Fibroblast of pulmonary artery (primary cell): ENCODE measurements around the gene RYR3.

Experiments used
- DNase-seq: peaks from one replicate; pipeline ENCODE4 v3.0.0-alpha.2; 2010; ENCODE audit warnings: low read depth
- H3K4me3 ChIP-seq: replicated peaks from 2 replicates; pipeline ENCODE4 v1.5.1; 2011; ENCODE audit warnings: low read depth, mild to moderate bottlenecking, control low read depth, low read length, moderate library complexity
- CTCF ChIP-seq: IDR thresholded peaks from 2 replicates; pipeline ENCODE4 v1.5.1; 2011; ENCODE audit warnings: mild to moderate bottlenecking, control low read depth, low read length, inconsistent platforms; ENCODE audit errors: missing control alignments

The RYR3 gene

DNA sequence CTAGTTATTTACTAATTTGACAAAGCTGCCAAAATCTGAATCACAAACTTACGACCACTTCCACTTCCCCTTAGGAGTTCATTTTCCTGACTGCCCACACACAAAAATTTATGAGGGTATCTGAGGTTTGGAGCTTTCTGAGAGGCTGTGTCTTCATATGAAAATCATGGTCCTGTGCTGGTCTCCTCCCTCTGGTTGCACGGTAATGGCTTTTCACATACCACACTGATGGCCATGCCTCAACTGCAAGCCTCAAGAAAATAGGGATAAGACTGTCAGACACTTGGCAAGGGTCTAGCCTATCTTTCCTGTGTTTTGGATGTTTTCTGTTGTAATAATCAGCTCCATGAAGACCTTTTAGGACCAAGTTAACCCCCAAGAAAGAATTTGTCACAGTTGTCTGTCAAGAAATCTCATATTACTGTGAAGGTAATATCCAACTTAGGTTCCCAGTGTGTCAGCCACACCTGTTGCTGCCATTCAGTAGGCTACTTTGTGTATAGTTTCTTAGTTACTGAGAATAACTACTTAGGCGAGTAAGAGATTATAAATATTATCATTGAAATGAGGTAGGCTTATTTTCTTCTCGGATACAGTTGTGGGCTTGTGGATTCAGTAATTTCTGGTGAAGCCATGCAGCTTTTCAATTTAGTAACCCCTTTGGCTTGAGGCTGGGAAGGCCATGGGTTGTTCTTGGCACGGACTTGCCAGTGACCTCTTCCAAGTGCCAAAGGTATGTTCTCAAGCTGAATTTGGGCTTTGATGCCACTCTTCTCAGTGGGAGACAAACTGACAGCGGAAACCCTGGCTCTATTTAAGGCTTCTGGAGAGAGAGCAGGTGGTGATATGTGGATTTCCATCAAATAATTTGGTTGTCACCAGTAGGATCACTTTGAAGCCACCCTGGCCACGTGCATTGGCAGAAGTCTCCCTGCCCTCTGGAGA lies 101.1 kb downstream of the RYR3 start:
- H3K4me3 ChIP-seq: no peak overlapping the region
- no peak for DNase-seq
- TF ChIP-seq CTCF: no peak

- no peak overlapping the region for H3K4me3 ChIP-seq
- no peak for DNase-seq
- TF ChIP-seq CTCF: no peak
These were observed 108.9 kb downstream of the RYR3 start for GRCh38 chr15:33419701-33420100.

DNA sequence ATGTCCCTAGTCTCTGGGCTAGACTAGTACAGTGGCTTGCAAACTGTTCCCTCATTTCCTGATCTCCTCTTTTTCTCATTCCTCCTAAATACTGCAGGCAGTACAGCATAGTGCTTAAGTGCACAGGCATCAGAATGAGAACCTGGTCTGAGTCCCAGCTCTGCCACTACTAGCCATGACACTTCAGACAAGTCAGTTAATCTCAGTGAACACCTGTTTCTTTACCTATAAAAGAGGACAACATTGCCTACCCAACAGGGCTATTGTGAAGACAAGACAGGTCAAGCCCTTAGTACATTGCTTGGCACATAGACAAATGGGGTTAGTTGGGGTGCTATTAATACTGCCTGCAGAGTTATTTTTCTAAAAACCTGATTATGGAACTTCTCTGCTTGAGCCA lies 113.3 kb downstream of the RYR3 start:
- no peak for DNase-seq
- TF ChIP-seq CTCF: no peak
- H3K4me3 ChIP-seq: no peak overlapping the region

- TF ChIP-seq CTCF: no peak
- DNase-seq: peak; percentile 1
- no peak overlapping the region for H3K4me3 ChIP-seq
These were observed 114.4 kb downstream of the RYR3 start for GRCh38 chr15:33425142-33425541.

DNA sequence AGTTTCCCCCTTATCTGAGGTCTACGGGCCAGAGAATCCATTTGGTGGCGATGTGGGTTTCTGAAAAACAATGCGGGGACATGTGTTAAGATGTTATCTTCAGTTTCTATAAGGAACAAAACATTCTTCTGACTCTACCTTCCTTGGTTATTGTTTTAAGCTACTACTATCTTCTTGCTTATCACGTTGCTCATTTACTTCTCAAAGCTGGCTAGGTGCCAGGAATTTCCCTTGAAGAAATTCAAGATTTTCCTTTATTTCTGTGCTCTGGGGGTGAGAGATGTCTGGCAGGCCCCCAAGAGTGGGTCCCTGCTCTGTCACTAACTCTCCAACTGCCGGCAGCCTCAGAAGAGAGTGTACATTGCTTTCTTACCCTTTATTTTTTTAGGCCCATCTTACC lies 119.8 kb downstream of the RYR3 start:
- H3K4me3 ChIP-seq: no peak overlapping the region
- DNase-seq: no peak
- no peak for TF ChIP-seq CTCF

DNA sequence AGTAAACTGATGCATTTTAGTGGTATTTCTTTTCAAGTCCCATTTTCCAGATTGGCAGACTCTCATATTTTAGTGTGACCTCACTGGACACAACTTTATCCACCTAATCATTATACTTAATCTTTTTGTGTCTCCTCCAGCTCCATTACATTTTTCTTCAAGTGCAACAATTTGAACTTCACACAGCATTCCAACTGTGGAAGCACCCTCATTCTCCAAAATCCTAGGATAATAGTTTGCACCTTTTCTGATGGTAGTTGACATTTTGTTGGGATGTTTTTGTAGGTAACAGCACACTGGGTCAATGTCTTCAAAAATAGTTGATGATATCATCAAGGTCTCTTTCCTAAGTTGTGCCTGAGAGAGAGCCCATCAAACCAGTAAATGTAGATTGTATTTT lies 123.1 kb downstream of the RYR3 start:
- no peak for TF ChIP-seq CTCF
- no peak for DNase-seq
- no peak overlapping the region for H3K4me3 ChIP-seq

- DNase-seq: no peak
- TF ChIP-seq CTCF: no peak
- no peak overlapping the region for H3K4me3 ChIP-seq
These were observed 127.6 kb downstream of the RYR3 start for GRCh38 chr15:33438396-33438795.
